ENCODE measurements around the gene LHPP.

LHPP gene

GRCh38 chr10:124473070-124473469 is 11.4 kb downstream of the LHPP start:
- no peak for DNase-seq

- no peak for DNase-seq
Measured at GRCh38 chr10:124474514-124475070, 13.0 kb downstream of the LHPP start.

GRCh38 chr10:124476043-124476725 is 14.6 kb downstream of the LHPP start:
- no peak for DNase-seq

- no peak for DNase-seq
Measured at GRCh38 chr10:124477614-124478363, 16.2 kb downstream of the LHPP start.

GRCh38 chr10:124478515-124478914 is 16.9 kb downstream of the LHPP start:
- no peak for DNase-seq

- no peak for DNase-seq
Measured at GRCh38 chr10:124480860-124481259, 19.2 kb downstream of the LHPP start.

GRCh38 chr10:124481717-124482116 is 20.1 kb downstream of the LHPP start:
- no peak for DNase-seq

- no peak for DNase-seq
Measured at GRCh38 chr10:124482236-124482800, 20.7 kb downstream of the LHPP start.

- DNase-seq = no peak
Measured at GRCh38 chr10:124482876-124483275, 21.3 kb downstream of the LHPP start.

- DNase-seq = no peak
Measured at GRCh38 chr10:124484031-124484430, 22.4 kb downstream of the LHPP start.

GRCh38 chr10:124484661-124485060 is 23.0 kb downstream of the LHPP start:
- DNase-seq = no peak

GRCh38 chr10:124486635-124487034 is 25.0 kb downstream of the LHPP start:
- DNase-seq = no peak

GRCh38 chr10:124491105-124491504 is 29.5 kb downstream of the LHPP start:
- DNase-seq = no peak

- no peak for DNase-seq
Measured at GRCh38 chr10:124492266-124492665, 30.6 kb downstream of the LHPP start.

- DNase-seq = no peak
Measured at GRCh38 chr10:124493214-124493882, 31.7 kb downstream of the LHPP start.

GRCh38 chr10:124494046-124494807 is 32.6 kb downstream of the LHPP start:
- no peak for DNase-seq

GRCh38 chr10:124495162-124495561 is 33.5 kb downstream of the LHPP start:
- DNase-seq = no peak

- no peak for DNase-seq
Measured at GRCh38 chr10:124495725-124496124, 34.1 kb downstream of the LHPP start.

GRCh38 chr10:124496150-124496549 is 34.5 kb downstream of the LHPP start:
- no peak for DNase-seq

GRCh38 chr10:124496620-124497019 is 35.0 kb downstream of the LHPP start:
- no peak for DNase-seq

GRCh38 chr10:124497196-124497881 is 35.7 kb downstream of the LHPP start:
- no peak for DNase-seq

- DNase-seq = no peak
Measured at GRCh38 chr10:124498056-124498455, 36.4 kb downstream of the LHPP start.

All from hippocampal formation (tissue), 2 donors.